DND-41 (cell line): ENCODE data around the gene MLNR.

Source experiments
- ATAC-seq: fragments of 200-7000 bp; cut with Tn5 transposase; 3 replicates; pipeline ENCODE4 v1.9.1; 2021; ENCODE audit warnings: low read depth; ENCODE audit not compliant: insufficient read depth
- DNase-seq: peaks from one replicate; pipeline ENCODE4 v3.0.0-alpha.2; 2020
- H2AFZ ChIP-seq: 2 replicates; pipeline ENCODE4 v1.6.0; 2012; ENCODE audit warnings: low read depth, low read length
- H3K27ac ChIP-seq: 2 replicates; pipeline ENCODE4 v1.5.1; 2012; ENCODE audit warnings: low read length, inconsistent platforms
- H3K27me3 ChIP-seq: fragments of 200-600 bp; sonication (generic); 2 replicates; pipeline ENCODE4 v1.6.0; 2012; ENCODE audit warnings: low read length, mild to moderate bottlenecking, inconsistent platforms; ENCODE audit not compliant: insufficient read depth, poor library complexity
- H3K36me3 ChIP-seq: 2 replicates; pipeline ENCODE4 v1.5.1; 2012; ENCODE audit warnings: low read length, inconsistent platforms; ENCODE audit not compliant: insufficient read depth
- H3K4me1 ChIP-seq: 2 replicates; pipeline ENCODE4 v1.5.1; 2012; ENCODE audit warnings: mild to moderate bottlenecking, low read length; ENCODE audit not compliant: insufficient read depth
- H3K4me2 ChIP-seq: 2 replicates; pipeline ENCODE4 v1.6.0; 2012; ENCODE audit warnings: mild to moderate bottlenecking, moderate library complexity, low read length, inconsistent platforms; ENCODE audit not compliant: insufficient read depth
- H3K4me3 ChIP-seq, 2 experiments: fragments of 200-600 bp in 1 of 2; shearing (Covaris generic) in 1 of 2; 2 replicates each; pipeline ENCODE4 v1.5.1; 2012 to 2016; ENCODE audit warnings: inconsistent platforms in 2 of 2, low read length in 2 of 2, mild to moderate bottlenecking in 2 of 2, low read depth in 1 of 2, moderate library complexity in 1 of 2
- H3K79me2 ChIP-seq: 2 replicates; pipeline ENCODE4 v1.6.0; 2012; ENCODE audit warnings: low read length, inconsistent platforms; ENCODE audit not compliant: insufficient read depth
- H3K9ac ChIP-seq: 2 replicates; pipeline ENCODE4 v1.6.0; 2012; ENCODE audit warnings: low read depth, mild to moderate bottlenecking, inconsistent platforms, low read length, moderate library complexity
- H3K9me3 ChIP-seq: 2 replicates; pipeline ENCODE4 v1.5.1; 2012; ENCODE audit warnings: low read length, moderate library complexity, mild to moderate bottlenecking, inconsistent platforms; ENCODE audit not compliant: insufficient read depth, severe bottlenecking
- H4K20me1 ChIP-seq: 2 replicates; pipeline ENCODE4 v1.6.0; 2012; ENCODE audit warnings: low read length; ENCODE audit not compliant: insufficient read depth
- EZH2 ChIP-seq: IDR thresholded peaks from 3 replicates; pipeline ENCODE4 v1.6.1; 2012; ENCODE audit warnings: borderline replicate concordance, low read depth, mild to moderate bottlenecking, moderate library complexity, low read length, inconsistent platforms; ENCODE audit not compliant: severe bottlenecking
- TF ChIP-seq, protein P1 (sequence below): IDR thresholded peaks from 2 replicates; pipeline ENCODE4 v1.5.1; 2012; ENCODE audit warnings: borderline replicate concordance, low read length, moderate library complexity, mild to moderate bottlenecking; ENCODE audit not compliant: poor library complexity, severe bottlenecking; ENCODE audit errors: extremely low read depth

MLNR gene

DNA sequence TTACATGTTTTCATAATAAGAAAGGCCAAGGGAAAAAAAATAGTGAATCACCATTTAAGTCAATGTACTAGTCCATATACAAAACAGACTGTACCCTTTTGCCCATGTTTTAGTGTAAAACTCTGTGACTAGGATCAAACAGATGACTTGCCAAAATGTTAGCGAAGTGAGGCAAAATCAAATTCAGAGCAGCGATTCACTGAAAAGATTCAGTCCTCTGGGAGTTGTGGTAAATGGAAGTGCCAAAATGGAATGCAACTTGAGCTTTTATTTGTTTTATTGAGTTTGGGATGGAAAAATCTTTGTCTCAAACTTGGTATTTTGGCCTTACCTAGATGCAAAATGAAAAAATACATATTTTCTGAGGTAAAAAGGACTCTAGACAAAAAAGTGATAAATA lies 36.7 kb downstream of the MLNR start:
- H3K79me2 ChIP-seq: peaks cover 27% of the 10 kb centered on the region
- H3K27ac ChIP-seq: 0 out of 2 replicates have a peak overlapping the region, but pooled peaks have one; percentile 25
- H3K9ac ChIP-seq: no peak overlapping the region
- no peaks in the 10 kb centered on the region for H3K27me3 ChIP-seq
- peaks cover 47% of the 10 kb centered on the region for H3K4me1 ChIP-seq
- H3K4me2 ChIP-seq: no peak overlapping the region
- no peaks in the 10 kb centered on the region for H4K20me1 ChIP-seq
- ATAC-seq (no peak), DNase-seq (no peak)
- H3K36me3 ChIP-seq: peaks cover 66% of the 10 kb centered on the region
- H3K4me3 ChIP-seq: no peak overlapping the region
- TF ChIP-seq, protein P1, sequence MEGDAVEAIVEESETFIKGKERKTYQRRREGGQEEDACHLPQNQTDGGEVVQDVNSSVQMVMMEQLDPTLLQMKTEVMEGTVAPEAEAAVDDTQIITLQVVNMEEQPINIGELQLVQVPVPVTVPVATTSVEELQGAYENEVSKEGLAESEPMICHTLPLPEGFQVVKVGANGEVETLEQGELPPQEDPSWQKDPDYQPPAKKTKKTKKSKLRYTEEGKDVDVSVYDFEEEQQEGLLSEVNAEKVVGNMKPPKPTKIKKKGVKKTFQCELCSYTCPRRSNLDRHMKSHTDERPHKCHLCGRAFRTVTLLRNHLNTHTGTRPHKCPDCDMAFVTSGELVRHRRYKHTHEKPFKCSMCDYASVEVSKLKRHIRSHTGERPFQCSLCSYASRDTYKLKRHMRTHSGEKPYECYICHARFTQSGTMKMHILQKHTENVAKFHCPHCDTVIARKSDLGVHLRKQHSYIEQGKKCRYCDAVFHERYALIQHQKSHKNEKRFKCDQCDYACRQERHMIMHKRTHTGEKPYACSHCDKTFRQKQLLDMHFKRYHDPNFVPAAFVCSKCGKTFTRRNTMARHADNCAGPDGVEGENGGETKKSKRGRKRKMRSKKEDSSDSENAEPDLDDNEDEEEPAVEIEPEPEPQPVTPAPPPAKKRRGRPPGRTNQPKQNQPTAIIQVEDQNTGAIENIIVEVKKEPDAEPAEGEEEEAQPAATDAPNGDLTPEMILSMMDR: no peak
- TF ChIP-seq EZH2: no peak
- no peak overlapping the region for H2AFZ ChIP-seq
- no peaks in the 10 kb centered on the region for H3K9me3 ChIP-seq

DNA sequence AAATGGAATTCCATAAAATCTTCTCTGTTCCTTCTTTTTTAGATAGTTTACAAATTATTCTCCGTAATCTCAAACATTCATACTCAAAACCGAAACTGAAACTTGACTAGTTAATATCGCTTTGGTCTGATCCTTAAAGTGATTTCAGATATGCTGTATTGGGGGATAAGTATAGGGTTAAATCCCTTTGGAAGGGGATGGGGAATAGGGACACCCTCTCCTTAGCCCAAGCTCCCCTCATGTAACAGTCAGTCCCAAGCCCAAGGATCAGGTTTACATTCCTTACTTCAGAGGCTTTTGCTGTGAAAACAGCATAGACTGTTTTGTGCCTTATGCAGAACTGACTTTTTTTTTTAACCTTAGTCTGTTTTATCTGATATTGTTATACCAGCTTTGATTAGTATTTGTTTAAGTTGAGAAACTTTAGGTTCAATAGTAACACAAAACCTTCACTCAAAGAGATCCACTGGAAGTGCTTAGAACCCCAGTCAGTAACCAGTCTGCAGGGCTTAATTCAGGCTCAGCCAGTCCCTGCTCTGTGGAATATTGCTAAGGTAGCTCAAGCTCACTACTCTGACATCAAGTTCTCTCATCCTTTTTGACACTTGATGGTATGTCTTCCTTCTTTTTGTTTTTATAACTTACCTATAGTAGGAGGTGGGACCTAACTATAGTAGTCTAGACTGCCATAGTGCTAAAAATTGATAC lies 38.1 kb downstream of the MLNR start:
- Histone ChIP-seq H2AFZ (no peak overlapping the region), H3K79me2 (peaks cover 14% of the 10 kb centered on the region), H4K20me1 (no peaks in the 10 kb centered on the region), H3K36me3 (peaks cover 73% of the 10 kb centered on the region), H3K4me2 (peak overlapping the region; percentile 36; the same call in 1 of the 2 replicates), H3K4me1 (peaks cover 33% of the 10 kb centered on the region), H3K27ac (peak overlapping the region; percentile 61), H3K9ac (peak overlapping the region; percentile 20), H3K4me3 (peak overlapping the region in 1 of 2 experiments; percentile 7; a peak in 1 of 4 replicates), H3K27me3 (no peaks in the 10 kb centered on the region), H3K9me3 (no peaks in the 10 kb centered on the region)
- no peak for DNase-seq
- TF ChIP-seq EZH2: no peak
- peak; percentile 54 for ATAC-seq

DNA sequence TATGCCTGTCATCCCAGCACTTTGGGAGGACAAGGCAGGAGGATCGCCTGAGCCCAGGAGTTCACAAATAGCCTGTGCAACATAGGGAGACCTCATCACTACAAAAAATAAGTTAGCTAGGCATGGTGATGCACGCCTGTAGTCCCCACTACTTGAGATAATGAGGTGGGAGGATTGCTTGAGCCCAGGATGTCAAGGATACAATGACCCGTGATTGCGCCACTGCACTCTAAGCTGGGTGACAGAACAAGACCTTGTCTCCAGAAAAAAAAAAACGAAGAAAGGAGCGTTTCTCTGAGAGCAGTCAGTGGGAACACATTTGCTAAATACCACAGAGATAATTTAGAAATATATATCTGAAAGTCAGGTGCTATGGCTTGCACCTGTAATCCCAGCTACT lies 39.4 kb downstream of the MLNR start:
- Histone ChIP-seq H3K36me3 (peaks cover 79% of the 10 kb centered on the region), H3K9me3 (no peaks in the 10 kb centered on the region), H2AFZ (no peak overlapping the region), H3K79me2 (peaks cover 8% of the 10 kb centered on the region), H3K9ac (no peak overlapping the region), H3K4me3 (no peak overlapping the region), H3K4me2 (no peak overlapping the region), H4K20me1 (no peaks in the 10 kb centered on the region), H3K27me3 (no peaks in the 10 kb centered on the region), H3K4me1 (peaks cover 19% of the 10 kb centered on the region), H3K27ac (no peak overlapping the region)
- ATAC-seq: no peak
- TF ChIP-seq, protein P1: no peak
- TF ChIP-seq EZH2: no peak
- no peak for DNase-seq

DNA sequence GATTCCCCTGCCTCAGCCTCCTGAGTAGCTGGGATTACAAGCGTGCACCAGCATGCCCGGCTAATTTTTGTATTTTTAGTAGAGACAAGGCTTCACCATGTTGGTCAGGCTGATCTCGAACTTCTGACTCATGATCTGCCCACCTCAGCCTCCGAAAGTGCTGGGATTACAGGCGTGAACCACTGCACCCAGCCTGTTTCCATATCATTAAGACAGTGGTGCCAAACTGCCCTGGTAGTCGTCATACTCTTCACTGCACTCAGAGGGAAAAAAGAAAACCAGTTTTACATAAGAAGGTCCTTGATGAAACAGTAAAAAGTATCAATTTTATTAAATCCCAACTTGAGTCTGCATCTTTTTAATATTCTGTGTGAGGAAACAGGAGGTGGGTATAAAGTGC lies 42.5 kb downstream of the MLNR start:
- H3K79me2 ChIP-seq: no peaks in the 10 kb centered on the region
- TF ChIP-seq EZH2: no peak
- TF ChIP-seq, protein P1: no peak
- no peaks in the 10 kb centered on the region for H3K9me3 ChIP-seq
- no peak overlapping the region for H3K9ac ChIP-seq
- no peaks in the 10 kb centered on the region for H4K20me1 ChIP-seq
- DNase-seq (no peak), ATAC-seq (no peak)
- peaks cover 2% of the 10 kb centered on the region; the same call in 1 of the 2 replicates for H3K4me1 ChIP-seq
- H3K27me3 ChIP-seq: no peaks in the 10 kb centered on the region
- no peak overlapping the region for H2AFZ ChIP-seq
- H3K4me2 ChIP-seq: no peak overlapping the region
- H3K36me3 ChIP-seq: peaks cover 75% of the 10 kb centered on the region
- no peak overlapping the region for H3K27ac ChIP-seq
- no peak overlapping the region for H3K4me3 ChIP-seq
